HG03571 (cell line): ENCODE measurements around the gene USH1G.
"Not testable (repeated sequence)": the region's sequence is repeated elsewhere in the genome, so short reads cannot be mapped to it uniquely, and the experiment has no call there.

Experiments used
- ATAC-seq: cut with Tn5 transposase; IDR thresholded peaks from one replicate; pipeline ENCODE4 v1.9.1; 2021; ENCODE audit not compliant: unreplicated experiment

Gene USH1G

DNA sequence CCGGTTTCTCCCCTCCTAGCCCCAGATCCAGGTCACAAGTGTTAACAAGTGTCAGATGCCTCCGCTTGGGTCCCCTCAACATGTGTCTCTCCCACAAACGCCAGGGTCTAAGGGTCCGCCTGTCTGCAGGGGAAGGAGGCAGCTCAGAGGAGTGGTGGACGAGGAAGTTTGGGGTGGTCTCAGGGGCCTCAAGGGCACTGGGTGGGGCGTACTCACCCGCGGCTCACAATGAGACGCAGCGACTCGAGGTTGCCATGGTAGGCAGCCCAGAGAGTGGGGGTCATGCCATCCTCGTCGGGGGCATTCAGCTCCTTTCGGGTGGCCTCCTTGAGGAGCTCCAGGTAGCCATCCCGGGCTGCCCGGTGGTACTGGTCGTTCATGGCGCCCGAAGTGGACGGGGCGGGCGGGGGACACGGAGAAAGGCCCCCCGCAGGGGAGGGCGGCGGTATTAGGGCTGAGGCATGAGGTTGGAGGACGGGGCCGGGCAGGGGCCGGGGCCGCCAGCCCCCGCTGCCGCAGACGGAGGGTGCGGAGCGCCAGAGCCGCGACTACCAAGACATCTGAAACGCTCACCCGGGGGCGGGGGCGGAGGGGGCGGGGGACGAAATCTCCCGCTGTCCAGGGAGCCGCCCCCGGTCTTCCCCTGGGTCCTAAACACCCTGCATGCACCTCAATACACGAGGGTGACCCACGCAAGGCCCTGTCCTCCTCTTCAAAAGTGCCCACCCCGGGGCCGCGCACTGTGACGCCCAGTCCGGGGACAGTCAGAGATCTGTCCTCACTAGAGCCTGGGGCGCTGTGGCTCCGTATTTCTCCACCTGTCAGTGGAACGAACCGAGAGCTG, at the start of gene USH1G:
Gene USH1G, minus strand, starts transcription at position 562 of the 844 bp plus-strand sequence. Its CDS starts 182 bp downstream, at position 380.
- no peak for ATAC-seq

DNA sequence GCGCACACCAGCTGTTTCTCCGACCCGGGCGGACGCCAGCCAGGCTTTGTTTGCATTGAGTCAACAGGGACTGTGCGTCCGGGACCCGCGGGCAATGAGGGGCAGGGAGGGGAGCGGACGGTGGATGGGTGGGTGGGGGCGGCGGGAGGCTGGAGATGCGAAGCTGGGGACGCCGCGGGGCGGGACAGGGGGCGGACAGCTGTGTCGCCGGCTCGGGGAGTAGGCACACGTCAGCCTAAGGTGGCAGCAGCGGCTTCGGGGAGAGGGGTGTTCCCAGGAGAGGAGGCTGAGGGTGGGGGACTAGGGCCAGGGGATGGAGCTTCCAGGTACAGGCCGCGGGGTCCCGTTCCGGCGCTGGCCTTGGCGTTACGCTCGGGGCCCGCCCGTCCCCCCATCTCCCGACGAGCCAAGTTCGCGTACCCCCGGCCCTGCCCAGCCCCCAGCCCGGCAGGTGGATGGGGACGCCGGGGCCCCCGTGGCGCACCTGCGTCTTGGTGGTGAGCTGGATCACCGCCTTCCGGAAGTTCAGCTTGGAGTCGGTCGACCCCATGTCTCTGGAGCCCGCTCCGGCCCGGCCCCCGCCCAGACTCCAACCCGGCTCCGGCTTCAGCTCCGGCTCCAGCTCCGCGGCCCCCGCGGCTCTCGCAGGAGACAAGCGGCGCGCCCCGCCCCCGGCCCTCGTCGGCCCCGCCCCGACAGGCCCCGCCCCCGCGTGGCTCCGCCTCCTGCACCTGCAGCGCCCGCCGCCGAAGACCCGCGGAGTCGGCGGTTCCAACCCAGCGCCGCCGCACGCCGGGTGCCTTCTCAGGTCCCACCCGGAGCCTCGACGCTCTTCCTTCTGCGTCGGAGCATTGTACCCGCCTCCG, 49.3 kb upstream of the USH1G start, which contains the start of gene HID1:
Gene HID1, minus strand, starts transcription at position 653 of the 866 bp plus-strand sequence. Its CDS starts 103 bp downstream, at position 550.
- no peak for ATAC-seq

DNA sequence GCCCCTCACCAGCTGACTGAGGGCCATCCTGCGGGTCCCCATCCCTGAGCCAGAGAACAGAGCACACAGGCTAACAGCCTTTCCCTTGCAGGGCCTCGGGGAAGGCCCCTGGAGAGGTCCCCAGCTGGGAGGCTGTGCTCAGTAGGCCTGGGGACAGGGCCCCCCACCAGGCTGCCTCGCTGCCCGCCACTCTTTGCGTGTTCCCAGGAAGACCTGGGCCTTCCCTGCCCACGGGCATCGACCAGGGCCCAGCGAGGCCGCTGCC, 48.7 kb upstream of the USH1G start:
- no peak for ATAC-seq

DNA sequence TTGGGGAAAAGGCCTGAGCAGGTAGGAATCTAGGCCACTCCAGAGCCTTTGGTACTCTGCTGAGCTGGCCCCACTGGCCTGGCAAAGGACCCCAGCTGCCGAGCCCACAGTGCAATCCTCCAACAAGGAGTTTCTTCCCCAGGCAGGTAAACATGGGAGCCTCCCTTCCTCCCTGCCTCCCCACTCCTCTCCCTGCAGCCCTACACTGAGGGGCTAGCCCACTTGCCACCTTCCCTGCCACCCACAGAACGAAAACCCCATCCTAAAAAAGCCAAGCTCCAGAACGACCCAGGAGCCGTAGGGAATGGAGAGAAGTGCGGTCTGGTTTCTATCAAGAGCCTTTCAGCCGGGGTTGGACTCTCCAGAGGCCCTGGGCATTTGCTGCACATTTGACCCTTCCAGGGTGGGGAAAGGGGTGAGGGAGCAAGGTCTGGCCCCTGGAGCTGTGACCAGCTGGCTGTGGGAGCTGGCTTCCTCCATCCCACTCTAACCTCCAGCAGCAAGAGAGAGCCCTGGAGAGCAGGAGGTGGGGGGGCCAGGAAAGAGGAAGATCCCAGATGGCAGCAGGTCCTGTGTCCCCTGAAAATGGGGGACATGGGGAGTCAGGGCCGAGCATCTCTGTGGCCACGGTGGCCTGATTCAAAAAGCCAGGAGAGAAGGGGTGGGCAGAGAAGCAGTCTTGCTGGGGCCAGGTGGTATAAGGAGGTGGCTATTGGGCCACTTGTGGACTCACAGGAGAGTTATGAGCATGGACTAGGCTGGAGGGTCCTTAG, 48.2 kb upstream of the USH1G start:
- no peak for ATAC-seq

DNA sequence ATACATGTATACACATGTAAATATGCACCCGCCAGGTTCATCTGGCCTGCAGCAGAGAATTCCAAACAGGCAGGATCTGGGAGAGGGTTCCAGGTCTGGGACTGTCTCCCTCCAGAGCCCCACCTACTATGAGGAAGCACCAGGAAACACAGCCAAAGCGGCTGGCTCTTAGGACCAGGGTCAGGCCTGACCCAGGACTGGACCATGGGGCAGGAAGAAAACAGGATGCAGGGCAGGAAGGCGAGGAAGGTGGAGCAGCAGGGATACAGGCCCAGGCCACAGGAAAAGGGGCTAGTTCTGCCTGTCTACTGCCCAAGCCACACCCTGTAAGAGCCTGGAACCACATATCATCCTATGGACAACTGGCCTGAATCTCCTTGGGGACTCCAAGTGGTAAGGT, 47.3 kb upstream of the USH1G start:
- no peak for ATAC-seq

DNA sequence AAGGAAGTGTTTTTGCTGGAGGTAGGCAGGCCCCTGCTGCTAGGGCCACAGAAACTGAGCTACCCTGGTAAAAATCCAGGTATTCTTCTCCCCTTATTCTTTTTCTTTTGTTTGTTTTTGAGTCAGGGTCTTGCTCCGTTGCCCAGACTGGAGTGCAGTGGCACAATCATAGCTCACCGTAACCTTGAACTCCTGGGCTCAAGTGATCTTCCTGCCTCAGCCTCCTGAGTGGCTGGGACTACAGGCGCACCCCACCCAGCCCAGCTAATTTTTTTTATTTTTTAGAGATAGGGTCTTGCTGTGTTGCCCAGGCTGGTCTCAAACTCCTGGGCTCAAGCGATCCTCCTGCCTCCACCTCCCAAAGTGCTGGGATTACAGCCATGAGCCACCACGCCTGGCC, 46.4 kb upstream of the USH1G start:
- not testable (repeated sequence) for ATAC-seq

DNA sequence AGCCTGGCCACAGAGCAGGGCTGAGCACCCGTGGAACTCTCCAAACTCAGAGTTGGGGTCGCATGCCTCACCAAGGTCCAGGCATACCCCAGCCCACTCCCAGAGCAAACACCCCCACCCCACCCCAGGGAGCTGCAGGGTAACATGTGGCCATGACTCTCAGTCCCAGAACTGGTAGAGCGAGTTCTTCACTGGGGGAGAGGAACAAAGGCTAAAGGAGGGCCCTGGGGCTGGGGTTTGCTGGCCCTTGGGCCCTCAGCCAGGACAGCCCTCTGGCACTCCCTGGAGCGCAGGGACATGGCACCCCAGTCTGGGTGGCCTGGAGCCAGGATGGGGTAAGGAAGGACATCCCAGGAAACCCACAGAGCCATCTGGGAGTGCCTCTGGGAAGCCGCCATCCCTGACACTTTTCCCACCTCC, 45.3 kb upstream of the USH1G start:
- ATAC-seq = no peak

DNA sequence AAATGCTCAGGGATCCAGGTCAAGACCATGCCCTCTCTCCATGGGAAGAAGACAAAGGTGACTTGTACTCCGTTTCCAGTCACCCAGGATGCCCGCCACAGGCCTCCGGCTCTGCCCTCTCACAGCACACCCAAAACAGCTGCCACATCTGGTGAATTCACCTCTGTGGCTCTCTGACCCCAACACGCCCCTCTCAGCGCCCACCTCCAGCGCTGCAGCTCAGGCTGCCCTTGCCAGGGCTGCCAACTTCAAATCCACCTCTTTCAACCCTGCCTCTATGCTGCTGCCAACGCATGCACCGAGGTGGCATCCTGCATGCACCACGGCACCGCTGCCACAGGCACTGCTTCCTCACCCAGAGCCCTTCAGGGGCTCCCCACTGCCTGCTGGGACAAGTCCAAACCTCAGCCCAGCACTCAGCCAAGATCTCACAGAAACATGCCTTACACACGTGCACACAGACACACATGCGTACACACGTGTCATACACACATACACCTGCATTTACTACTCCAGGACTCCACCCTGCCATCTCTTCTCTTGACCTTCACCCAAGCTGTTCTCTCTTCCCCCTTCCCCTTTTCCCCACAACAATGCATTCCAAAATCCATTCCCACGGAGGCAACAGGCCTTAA, 42.0 kb upstream of the USH1G start:
- no peak for ATAC-seq

DNA sequence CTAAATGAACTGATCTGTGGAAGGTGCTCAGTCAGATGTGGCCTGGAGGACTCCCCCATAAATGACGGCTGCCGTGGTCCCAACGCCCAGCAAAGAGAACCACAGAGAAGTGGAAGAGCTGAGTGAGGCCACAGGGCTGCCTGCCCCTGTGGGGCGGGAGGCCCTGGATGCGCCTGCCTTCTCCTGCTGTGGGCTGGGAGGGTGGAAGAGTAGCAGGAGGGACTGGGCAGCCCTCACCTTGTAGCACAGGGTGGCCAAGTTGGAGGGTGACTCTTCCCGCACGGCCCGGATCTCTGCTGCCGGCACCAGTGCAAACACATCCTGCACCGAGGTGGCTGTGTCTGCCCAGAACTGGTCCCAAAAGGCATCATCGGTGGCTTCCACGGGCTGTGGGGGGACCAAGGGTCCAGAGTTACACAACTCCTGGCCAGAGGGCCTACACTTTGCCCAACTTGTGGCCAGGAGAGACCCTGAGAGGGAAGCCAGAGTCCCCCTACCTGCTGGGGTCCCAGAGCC, 41.2 kb upstream of the USH1G start:
- ATAC-seq = no peak

DNA sequence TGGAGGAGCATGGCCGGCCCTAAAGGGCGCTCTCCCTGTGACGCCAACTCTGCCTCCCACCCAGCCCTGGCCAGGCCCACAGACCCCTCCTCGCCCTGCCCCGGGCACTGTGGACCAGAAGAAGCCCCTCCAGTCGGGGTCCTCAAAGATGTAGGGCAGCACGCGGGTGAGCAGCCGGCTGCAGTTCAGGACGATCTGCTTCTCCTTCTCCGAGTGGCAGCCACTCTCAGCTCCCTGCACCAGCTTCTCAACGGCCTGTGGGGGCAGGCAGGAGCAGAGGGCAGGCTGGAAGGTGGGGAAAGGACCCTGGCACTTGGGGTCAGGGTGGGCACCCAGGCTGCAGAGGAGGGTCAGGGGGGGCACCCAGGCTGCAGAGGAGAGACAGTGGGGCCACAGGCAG, 40.6 kb upstream of the USH1G start:
- ATAC-seq = no peak

DNA sequence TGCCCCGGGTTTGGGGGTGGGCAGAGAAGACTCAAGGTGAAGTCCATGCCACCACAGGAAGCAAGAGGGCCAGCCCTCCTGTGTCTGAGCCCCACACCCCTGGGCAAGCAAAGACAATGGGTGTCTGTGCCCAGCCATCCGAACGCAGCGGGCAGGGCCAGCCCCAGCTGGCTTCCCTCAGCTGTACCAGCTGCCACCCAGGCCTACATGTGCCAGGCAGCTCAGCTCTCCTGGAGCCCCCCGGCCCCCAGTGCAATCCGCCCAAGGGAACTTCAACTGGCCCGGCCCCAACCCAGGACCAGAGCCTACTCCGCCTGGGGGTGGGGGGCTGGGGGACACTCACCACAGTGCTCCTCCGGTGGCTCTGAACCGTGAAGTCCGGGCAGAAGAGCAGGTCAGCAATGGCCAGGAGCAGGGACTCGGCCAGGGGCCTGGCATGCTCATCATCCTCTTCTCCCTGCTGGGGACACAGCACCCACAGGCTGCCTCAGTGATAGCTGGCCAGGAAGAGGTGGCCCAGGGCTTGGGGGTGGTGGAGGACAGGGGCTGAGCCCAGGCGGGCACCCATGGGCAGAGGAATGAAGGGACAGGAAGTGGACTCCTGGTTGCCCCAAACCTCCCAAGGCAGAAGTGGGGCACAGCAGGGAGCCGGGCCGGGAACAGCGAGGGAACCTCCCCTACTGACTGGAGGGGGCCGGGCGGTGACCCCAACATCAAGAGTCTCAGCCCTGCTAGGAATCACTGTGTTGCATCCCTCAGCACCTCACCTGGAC, 39.8 kb upstream of the USH1G start:
- ATAC-seq = no peak

DNA sequence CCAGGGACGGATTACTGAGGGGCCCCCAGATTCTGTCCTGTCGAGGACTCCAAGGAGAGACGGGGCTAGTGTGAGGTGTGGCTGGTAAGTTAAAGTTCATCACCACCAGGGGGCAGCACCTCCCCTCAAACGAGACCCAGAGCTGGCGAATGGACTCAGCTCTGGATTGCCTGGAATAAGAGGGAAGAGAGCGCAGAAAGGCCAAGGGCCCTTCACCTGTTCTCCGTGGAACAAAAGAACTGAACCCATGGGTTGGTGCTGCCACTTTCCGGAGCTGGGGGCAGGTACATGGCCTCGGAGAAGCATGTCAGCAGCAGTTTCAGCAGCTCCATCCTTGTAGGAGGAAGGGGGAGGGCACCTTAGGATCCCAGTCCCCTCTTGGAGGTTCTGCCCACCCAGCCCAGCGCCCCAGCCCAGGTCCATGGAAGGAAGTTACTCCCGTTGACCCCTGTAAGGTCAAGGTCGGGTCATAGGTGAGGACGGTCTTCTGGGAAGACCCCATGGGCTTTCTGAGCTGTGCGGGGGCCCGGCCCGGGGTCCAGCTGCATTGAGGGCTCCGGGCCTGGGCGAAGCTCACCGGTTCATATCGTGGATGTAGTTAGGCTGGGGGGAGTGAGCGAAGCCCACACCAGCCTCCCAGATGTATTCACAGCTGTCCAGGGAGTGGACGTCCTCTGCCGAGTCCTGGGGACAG, 38.7 kb upstream of the USH1G start:
- no peak for ATAC-seq

DNA sequence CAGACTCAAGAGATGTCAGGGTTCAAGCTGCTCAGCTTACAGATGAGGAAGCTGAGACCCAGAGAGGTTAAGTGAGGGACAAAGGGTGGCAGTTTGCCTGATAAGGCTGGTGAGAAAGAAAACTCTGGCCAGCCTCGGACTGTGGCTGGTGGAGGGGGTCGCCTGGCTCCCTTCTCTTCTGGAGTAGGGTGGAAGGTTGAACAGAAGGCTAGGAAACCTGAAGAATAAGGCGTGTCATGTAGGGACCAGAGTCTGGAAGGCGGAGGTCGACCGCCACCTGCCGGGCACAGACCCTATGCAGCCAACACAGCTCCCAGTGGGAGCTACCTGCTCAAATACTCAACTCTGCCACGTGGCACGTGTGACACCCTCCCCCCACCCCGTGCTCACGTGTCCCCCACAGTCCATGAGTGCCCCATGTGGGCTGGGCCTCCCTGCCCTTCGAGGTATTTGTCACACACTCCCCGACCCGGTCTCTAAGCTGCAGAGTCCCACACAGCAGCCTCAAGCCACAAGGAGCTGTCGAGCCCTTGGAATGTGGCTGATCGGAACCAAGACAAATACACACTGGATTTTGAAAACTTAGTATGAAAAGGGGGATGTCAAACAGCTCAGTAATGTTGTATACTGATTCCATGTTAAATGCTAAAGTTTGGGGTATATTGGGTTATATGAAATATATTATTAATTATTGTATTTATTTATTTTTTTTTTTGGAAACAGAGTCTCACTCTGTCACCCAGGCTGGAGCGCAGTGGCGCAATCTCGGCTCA, 37.7 kb upstream of the USH1G start:
- no peak for ATAC-seq

DNA sequence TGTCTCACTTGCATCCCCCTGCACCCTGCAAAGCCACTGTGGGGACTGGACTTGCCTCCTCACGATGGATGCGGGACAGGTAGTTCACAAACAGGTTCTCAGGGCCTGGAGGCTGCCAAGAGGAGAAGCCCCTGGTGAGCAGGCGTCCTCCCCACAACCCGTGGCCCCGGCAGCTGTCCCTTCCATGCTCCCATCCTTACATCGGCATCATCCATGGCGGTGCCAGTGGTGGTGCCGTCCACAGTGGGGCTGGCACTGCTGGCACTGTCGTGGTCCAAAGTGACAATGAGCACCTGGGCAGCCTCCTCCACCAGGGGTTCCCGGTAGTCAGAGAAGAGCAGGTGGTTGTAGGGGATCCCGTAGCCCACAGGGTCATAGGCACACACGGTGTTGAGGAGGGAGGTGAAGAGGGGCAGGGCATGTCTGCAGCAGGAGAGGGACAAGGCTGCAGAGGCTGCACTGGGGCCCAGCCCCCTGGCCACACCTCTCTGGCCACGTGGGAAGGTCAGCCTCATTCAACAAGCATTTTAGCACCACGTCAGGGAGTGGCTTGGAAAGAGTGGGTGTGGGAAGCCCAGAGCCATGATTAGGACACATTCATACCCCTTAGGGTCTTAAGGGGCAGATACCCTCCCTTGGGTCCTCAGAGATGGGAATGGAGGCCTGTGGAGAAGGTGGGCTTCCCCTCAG, 36.9 kb upstream of the USH1G start:
- ATAC-seq = no peak

DNA sequence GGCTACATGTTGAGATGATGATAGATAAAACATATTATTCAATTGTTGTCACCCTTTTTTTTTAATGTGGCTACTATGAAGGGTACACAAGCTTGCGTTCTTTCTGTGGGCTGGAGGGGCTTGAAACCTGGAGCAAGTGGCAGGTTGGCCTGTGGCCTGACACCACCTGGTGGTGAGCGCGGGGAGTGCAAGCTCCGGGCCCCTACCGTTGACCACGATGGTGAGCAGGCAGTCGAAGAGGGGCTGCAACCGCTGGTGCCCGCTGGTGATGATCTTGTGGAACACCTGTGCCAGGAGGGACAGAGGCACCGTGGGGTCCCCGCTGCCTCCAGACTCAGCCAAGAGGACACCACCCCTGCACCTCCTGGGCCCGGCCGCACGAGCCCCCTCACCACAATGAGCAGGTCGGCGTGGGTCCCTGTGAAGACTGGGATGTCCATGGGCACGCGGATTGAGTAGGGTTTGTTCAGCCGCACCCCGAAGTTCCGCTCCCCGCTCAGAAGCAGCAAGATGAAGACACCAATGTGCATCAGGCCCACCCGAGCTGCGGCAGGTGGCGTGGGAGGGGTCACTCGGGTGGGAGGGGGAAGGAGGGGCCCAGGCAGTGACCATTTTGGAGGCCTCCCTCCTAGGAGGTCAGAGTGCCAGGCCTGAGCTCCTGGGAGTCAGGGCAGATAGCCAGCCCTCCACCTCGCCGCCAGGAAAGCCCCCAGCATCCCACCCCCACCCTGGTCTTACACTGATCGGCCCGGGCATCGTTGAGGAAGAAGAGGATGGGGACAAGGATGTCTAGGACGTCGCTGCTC, 35.1 kb upstream of the USH1G start:
- ATAC-seq = no peak

DNA sequence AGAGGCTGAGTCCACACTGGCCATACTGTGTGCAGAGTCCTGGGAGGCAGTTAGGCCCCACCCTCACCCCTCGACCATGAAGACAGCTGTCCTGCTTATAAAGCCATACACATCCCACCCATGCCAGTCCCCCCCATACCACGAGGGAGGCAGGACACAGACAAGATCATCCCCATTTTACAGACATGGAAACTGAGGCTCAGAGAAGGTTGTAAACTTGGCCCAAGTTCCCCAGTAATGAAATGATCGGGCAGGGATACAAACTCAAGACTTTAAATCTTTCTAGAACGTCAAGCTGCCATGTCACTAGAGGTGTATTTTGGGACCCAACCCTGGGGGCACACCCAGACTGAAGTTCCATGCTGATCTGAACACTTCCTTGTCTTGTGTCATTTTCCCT, 33.0 kb upstream of the USH1G start:
- ATAC-seq = no peak
